GM12891 (cell line): Measurements from ENCODE around the gene DYNAP. TPM values are rescaled to one million over a fixed set of nuclear protein-coding genes. Genes with fewer than 3 reads are reported as not detected.
A peak's percentile ranks its signal among the peaks of the same experiment; 100 is the strongest.

Experiments
- DNase-seq: peaks from one replicate; pipeline ENCODE4 v3.0.0; 2011; ENCODE audit warnings: low spot score; ENCODE audit not compliant: insufficient read length
- FAIRE-seq: peaks from 2 replicates; lab custom pipeline; 2011; peaks lifted over from hg19 to GRCh38; lab: Jason Lieb, UNC
- PAX5 ChIP-seq: IDR thresholded peaks from 2 replicates; pipeline ENCODE4 v1.6.1; 2011; ENCODE audit warnings: low read length, moderate library complexity, mild to moderate bottlenecking; ENCODE audit not compliant: insufficient read depth, severe bottlenecking
- POLR2A ChIP-seq: IDR thresholded peaks from 2 replicates; pipeline ENCODE4 v1.6.1; 2011; ENCODE audit warnings: low read depth, low read length, control low read depth
- POLR2AphosphoS5 ChIP-seq: IDR thresholded peaks from 2 replicates; pipeline ENCODE4 v1.6.1; 2011; ENCODE audit warnings: low read depth, low read length, control low read depth
- POU2F2 ChIP-seq: IDR thresholded peaks from 2 replicates; pipeline ENCODE4 v1.6.1; 2011; ENCODE audit warnings: low read depth, mild to moderate bottlenecking, control low read depth, low read length, moderate library complexity
- SPI1 ChIP-seq: IDR thresholded peaks from 2 replicates; pipeline ENCODE4 v1.6.1; 2011; ENCODE audit warnings: low read depth, low read length, control low read depth
- TAF1 ChIP-seq: IDR thresholded peaks from 2 replicates; pipeline ENCODE4 v1.6.1; 2011; ENCODE audit warnings: low read depth, low read length, control low read depth
- polyA plus RNA-seq: library from polyadenylated mRNA; unstranded; fragments of >200 nt; gene quantifications from one replicate; pipeline ENCODE4 v1.2.1, GENCODE V29; 2012; ENCODE audit warnings: low read depth, missing spikeins, inconsistent platforms; ENCODE audit not compliant: missing spikeins

The DYNAP gene, protein sequence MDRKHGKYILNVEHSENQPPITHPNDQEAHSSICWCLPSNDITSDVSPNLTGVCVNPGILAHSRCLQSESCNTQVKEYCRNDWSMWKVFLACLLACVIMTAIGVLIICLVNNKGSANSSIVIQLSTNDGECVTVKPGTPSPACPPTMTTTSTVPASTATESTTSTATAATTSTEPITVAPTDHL
- not detected for polyA plus RNA-seq

DNA sequence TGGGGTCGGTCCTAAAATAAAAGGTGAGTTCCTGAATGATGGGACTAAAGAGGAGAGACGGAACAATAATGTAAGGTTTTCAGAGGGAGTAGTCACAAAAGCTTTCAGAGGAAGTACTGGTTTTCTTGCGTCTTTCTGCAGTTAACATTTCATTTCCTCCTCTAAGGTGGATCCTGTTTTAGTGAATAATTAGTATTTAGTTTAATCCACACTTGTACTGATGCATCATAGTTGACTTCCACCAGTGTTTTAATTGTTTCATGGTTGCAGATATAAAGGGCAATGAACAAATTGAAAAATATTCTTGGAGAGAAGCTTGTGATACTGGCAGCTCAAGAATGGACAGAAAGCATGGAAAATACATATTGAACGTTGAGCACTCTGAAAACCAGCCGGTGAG lies at the start of gene DYNAP:
TSS of gene DYNAP (plus strand) at position 301 of the 400 bp plus-strand sequence. CDS start at position 339, 38 bp downstream.
- no peak for FAIRE-seq
- TF ChIP-seq POU2F2 (no peak), POLR2AphosphoS5 (no peak), PAX5 (no peak)
- DNase-seq = no peak

DNA sequence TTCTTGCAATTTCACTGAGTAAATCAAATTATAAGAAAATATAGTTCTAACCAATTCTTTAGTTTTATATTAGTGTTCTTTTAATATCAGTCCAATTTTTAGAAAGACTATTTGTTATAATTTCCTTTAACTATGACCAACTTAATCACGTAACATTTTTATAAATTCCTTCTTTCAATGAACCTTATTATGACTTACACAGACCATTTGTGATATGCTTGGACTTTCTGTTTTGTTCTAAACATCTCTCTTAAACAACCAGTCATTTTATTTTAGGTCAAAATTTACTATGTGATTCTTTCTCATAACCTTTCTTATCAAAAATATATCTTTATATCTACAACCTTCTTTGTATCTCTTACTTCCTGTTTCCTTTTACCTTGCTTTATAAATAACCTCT lies 39.5 kb upstream of the DYNAP start:
- no peak for TF ChIP-seq TAF1
- no peak for TF ChIP-seq POU2F2
- TF ChIP-seq PAX5 = no peak
- no peak for TF ChIP-seq POLR2A
- TF ChIP-seq SPI1 = no peak
- no peak for TF ChIP-seq POLR2AphosphoS5
- FAIRE-seq (no peak), DNase-seq (no peak)

DNA sequence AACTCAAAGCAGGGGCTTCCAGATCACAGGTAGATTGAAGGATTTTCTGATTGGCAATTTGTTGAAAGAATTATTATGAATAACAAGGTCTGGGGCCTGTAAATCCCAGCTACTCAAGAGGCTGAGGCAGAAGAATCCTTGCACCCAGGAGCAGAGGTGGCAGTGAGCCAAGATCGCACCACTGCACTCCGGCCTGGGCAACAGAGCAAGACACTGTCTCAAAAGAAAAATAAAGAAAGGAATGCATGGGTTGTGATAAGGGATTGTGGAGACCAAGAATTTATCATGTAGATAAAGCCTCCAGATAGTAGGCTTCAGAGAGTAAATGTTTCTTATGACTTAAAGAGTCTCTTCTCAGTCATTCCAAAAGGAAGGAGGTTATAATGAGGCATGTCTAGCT lies 35.8 kb upstream of the DYNAP start:
- no peak for TF ChIP-seq POLR2A
- no peak for TF ChIP-seq SPI1
- no peak for TF ChIP-seq POLR2AphosphoS5
- no peak for TF ChIP-seq TAF1
- no peak for TF ChIP-seq POU2F2
- TF ChIP-seq PAX5 = no peak
- FAIRE-seq (no peak), DNase-seq (no peak)

DNA sequence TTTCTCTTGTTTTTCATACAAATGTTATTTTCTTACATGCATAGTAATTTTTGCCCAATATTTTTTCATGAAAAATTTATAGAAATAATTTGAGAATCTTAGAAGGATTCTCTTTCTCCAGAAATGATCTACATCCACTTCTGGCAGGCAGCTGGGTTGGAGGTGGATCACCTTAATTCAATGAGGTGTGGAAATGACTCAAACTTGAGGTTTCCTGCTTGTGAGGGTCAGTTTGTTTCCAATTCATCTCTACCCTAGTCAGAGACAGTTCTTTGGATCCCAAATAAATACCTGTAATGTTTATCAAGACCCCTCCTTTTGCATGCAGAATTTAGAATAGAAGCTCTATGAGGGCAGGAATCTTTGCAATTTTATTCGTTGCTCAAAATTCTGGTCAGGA lies 35.0 kb upstream of the DYNAP start:
- FAIRE-seq (no peak), DNase-seq (no peak)
- TF ChIP-seq TAF1 (no peak), POU2F2 (no peak), POLR2AphosphoS5 (no peak), POLR2A (no peak), PAX5 (no peak), SPI1 (no peak)

DNA sequence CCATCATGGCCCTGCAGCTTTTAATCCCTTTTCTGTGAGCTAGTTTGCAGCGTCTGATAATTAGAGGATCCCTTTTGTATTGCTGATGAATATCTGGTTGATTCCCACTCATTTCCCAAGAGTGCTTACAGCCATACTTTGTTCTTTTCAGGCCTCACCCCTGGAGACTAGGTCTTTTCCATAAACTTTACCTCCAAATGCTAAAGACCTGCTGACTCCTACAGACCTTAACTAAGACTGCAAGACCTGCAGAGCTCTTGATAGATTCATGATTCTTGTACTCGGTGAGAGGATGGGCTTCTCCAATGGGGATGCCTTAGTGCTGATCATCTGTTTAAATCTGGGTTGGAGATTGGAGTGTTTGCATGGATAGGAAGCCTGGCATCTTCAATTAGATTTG lies 33.1 kb upstream of the DYNAP start:
- DNase-seq = no peak
- no peak for FAIRE-seq
- TF ChIP-seq SPI1 = no peak
- TF ChIP-seq POLR2AphosphoS5 = no peak
- no peak for TF ChIP-seq TAF1
- no peak for TF ChIP-seq POLR2A
- no peak for TF ChIP-seq POU2F2
- no peak for TF ChIP-seq PAX5

DNA sequence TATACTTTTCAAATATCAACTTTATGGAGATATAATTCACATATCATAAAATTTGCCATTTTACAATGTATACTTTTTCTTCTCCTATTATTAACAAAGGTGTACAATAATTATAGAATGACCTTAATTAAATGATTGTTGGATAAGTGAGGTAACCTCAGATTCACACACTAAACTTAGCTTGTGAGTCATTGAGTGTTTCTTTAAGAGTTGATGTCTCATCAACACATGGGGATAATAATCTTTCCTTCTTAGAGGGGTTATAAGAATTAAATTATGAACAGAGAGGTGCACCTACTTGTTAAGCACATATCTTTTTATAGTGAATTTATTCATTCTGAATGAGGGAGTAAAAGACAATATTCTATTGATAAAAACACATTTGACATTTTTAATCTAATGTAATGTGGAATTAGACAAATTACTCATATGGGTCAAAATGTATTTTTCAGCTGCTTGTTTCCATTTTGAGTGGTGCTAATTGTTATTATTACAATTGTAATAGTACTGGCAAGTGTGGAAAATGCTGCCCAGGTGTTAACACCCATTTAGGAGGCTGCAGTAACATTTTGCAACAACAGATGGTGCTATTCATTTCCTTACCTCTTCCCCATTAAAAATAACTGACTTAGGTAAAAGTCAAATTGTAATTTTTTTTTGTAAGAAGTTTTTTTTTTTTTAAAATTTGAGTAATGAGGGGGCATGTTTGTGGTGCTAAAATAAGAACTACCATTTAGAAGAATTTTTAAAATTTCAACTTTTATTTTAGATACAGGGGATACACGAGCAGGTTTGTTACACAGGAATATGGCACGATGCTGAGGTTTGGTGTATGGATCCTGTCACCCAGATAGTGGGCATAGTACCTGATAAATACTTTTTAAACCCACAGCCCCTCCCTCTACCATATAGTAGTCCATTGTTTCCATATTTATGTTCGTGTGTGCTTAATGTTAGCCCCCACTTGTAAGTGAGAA lies 32.1 kb upstream of the DYNAP start:
- TF ChIP-seq POU2F2 (no peak), PAX5 (no peak), SPI1 (no peak), POLR2A (no peak), POLR2AphosphoS5 (no peak), TAF1 (no peak)
- DNase-seq (no peak), FAIRE-seq (peak; percentile 54)

DNA sequence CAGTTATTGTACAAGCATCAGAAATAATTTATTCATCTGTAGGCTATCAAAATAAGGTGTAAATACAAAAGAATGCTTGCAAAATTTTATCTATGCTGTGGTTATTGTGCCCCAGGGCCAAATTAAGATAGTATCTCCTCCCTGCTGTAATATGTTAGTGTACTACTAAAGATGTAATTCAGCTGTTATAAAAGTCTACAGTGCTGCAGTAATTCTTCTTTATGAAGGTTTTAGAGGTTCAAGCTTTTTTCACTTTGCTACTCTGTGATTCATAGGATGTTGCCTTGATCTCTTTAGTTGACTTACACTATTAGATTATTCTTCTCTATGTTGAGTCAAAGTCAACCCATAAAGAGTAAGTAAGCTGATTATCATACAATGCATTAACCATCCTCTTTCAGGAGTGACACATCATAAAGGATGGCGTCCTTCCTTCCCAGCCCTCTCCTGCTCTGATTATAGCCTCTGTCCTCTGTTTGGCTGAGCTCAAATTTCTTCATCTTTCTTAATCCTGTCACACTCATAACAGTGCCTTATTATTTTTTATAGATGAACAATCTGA lies 29.3 kb upstream of the DYNAP start:
- FAIRE-seq = no peak
- TF ChIP-seq PAX5 (no peak), POLR2AphosphoS5 (no peak), POLR2A (no peak)
- no peak for DNase-seq

DNA sequence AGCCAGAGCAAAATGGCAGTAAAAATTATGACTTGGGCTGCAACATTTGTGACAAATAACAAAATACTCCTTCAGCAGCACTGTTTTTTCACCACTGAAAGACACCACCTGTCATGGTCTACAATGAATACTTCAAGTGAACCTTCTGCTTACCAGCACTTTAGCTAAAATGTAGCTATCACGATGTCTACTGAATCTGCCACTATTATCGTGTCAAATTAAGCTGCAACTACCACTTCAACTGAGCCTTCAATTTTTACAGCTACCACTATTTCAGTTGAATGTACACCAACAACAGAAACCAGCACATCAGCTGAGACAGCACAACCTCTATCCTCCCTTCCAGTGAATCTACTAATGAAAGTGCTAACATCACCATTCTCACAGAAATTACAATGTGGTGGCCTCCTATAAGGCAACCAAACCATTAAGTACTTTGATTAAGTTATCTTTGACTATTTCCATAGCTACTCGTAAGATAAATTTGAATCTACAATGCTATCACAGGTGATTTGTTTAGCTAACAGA lies 10.8 kb upstream of the DYNAP start:
- TF ChIP-seq SPI1 (no peak), PAX5 (no peak), POLR2A (no peak), TAF1 (no peak), POU2F2 (no peak), POLR2AphosphoS5 (no peak)
- DNase-seq (no peak), FAIRE-seq (no peak)

DNA sequence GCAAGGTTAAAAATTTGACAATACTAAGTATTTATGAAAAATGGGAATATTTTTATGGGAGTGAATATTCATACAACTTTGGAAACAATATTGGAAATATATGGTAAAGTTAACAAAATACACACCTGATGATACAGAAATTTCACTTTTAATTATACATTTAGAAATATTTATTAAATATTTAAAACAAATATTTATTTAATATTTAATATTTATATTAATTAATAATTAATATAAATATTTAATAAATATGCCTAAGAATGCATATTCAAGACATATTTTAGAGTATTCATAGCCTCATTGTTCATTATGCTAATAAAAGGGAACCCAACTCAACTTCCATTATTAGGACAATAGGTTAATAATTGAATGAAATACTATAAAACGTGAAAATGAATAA lies 7.0 kb upstream of the DYNAP start:
- FAIRE-seq = no peak
- no peak for DNase-seq
- TF ChIP-seq POLR2A (no peak), PAX5 (no peak), TAF1 (no peak), POLR2AphosphoS5 (no peak), POU2F2 (no peak), SPI1 (no peak)
